Limb (tissue), 2 donors: Measurements from ENCODE around the gene CFLAR.
"Not testable (repeated sequence)": the region's sequence is repeated elsewhere in the genome, so short reads cannot be mapped to it uniquely, and the experiment has no call there.

Source experiments
- DNase-seq, 2 donors: peaks; one replicate each; pipeline ENCODE4 v3.0.0-alpha.2; 2016; ENCODE audit errors: extremely low spot score in 2 of 2

CFLAR gene

GRCh38 chr2:201149064-201149820 lies 33.3 kb downstream of the CFLAR start:
- no peak for DNase-seq

- DNase-seq, result not testable (repeated sequence)
These were observed 33.8 kb downstream of the CFLAR start for GRCh38 chr2:201149821-201150165.

- DNase-seq, result no peak
These were observed 34.6 kb downstream of the CFLAR start for GRCh38 chr2:201150454-201151020.

GRCh38 chr2:201151127-201151981 lies 35.4 kb downstream of the CFLAR start:
- DNase-seq, result no peak

- no peak for DNase-seq
These were observed 36.6 kb downstream of the CFLAR start for GRCh38 chr2:201152517-201152916.

- DNase-seq, result no peak
These were observed 37.2 kb downstream of the CFLAR start for GRCh38 chr2:201152999-201153815.

GRCh38 chr2:201154615-201155399 lies 38.8 kb downstream of the CFLAR start:
- no peak for DNase-seq

- no peak for DNase-seq
These were observed 40.1 kb downstream of the CFLAR start for GRCh38 chr2:201156036-201156435.

GRCh38 chr2:201156640-201157039 lies 40.7 kb downstream of the CFLAR start:
- no peak for DNase-seq

- no peak for DNase-seq
These were observed 41.7 kb downstream of the CFLAR start for GRCh38 chr2:201157694-201158093.

GRCh38 chr2:201158111-201158929 lies 42.4 kb downstream of the CFLAR start:
- DNase-seq, result peak; percentile 51 to 57

GRCh38 chr2:201164166-201164565 lies 48.2 kb downstream of the CFLAR start:
- no peak for DNase-seq

- no peak for DNase-seq
These were observed 51.6 kb downstream of the CFLAR start for GRCh38 chr2:201167546-201167945.

GRCh38 chr2:201168496-201168895 lies 52.5 kb downstream of the CFLAR start:
- DNase-seq, result not testable (repeated sequence)

GRCh38 chr2:201171259-201171814 lies 55.4 kb downstream of the CFLAR start:
- no peak for DNase-seq

GRCh38 chr2:201172279-201172678 lies 56.3 kb downstream of the CFLAR start:
- DNase-seq, result no peak

GRCh38 chr2:201174687-201175086 lies 58.7 kb downstream of the CFLAR start:
- no peak for DNase-seq

- DNase-seq, result no peak
These were observed 60.1 kb downstream of the CFLAR start for GRCh38 chr2:201176081-201176481.

GRCh38 chr2:201180010-201180409 lies 64.0 kb downstream of the CFLAR start:
- no peak for DNase-seq
